GM12878 (cell line): ENCODE results near the gene USP16.
A peak's percentile ranks its signal among the peaks of the same experiment; 100 is the strongest.

ENCODE experiments used
- CTCF ChIP-seq, 3 experiments: IDR thresholded peaks in 2 of 3; conservative IDR thresholded peaks in 1 of 3; 2 replicates each; pipeline ENCODE4 v1.5.1; 2011; ENCODE audit warnings: low read depth in 3 of 3, low read length in 3 of 3, mild to moderate bottlenecking in 3 of 3, control low read depth in 2 of 3, moderate library complexity in 2 of 3, inconsistent platforms in 1 of 3, mixed read lengths in 1 of 3; ENCODE audit not compliant: control insufficient read depth in 2 of 3, insufficient read depth in 1 of 3; ENCODE audit errors: extremely low read depth in 1 of 3
- FOS ChIP-seq: IDR thresholded peaks from 3 replicates; pipeline ENCODE4 v1.6.1; 2011; ENCODE audit warnings: borderline replicate concordance; ENCODE audit not compliant: insufficient read length; ENCODE audit errors: extremely low read depth
- PAX5 ChIP-seq: IDR thresholded peaks from 2 replicates; pipeline ENCODE4 v1.6.1; 2011; ENCODE audit warnings: low read depth, low read length, borderline replicate concordance
- PML ChIP-seq: IDR thresholded peaks from 2 replicates; pipeline ENCODE4 v1.6.1; 2012; ENCODE audit warnings: low read length, inconsistent platforms
- POLR2A ChIP-seq: IDR thresholded peaks from 2 replicates; pipeline ENCODE4 v1.6.1; 2011; ENCODE audit warnings: low read depth, mild to moderate bottlenecking, low read length
- POLR2AphosphoS5 ChIP-seq: IDR thresholded peaks from 2 replicates; pipeline ENCODE4 v1.6.1; 2011; ENCODE audit warnings: mild to moderate bottlenecking, low read length, inconsistent platforms
- RAD21 ChIP-seq: IDR thresholded peaks from 2 replicates; pipeline ENCODE4 v1.6.1; 2011; ENCODE audit warnings: mild to moderate bottlenecking, low read depth, low read length, moderate library complexity; ENCODE audit not compliant: insufficient read depth
- RFX5 ChIP-seq: IDR thresholded peaks from 2 replicates; pipeline ENCODE4 v1.6.1; 2011; ENCODE audit warnings: low read depth, low read length, improper control_type of control experiment
- SMARCA5 ChIP-seq: fragments of 450-650 bp; IDR thresholded peaks from 2 replicates; pipeline ENCODE4 v1.6.1; 2017; ENCODE audit warnings: mild to moderate bottlenecking
- SP1 ChIP-seq: IDR thresholded peaks from one replicate; pipeline ENCODE4 v1.6.1; 2011; ENCODE audit warnings: low read depth, low read length
- SUZ12 ChIP-seq: fragments of 200-600 bp; sonication (generic); IDR thresholded peaks from one replicate; pipeline ENCODE4 v1.6.1; 2018; ENCODE audit warnings: antibody characterized with exemption, mild to moderate bottlenecking; ENCODE audit not compliant: unreplicated experiment
- TARDBP ChIP-seq: IDR thresholded peaks from 2 replicates; pipeline ENCODE4 v1.6.1; 2016; ENCODE audit warnings: borderline replicate concordance

GRCh38 chr21:29030909-29031308 is 6.4 kb downstream of the USP16 start:
- no peak for TF ChIP-seq POLR2A
- TF ChIP-seq FOS, result no peak
- no peak for TF ChIP-seq SUZ12
- TF ChIP-seq RFX5, result no peak
- no peak for TF ChIP-seq PAX5
- TF ChIP-seq TARDBP, result no peak
- no peak for TF ChIP-seq CTCF (IDR thresholded peaks at IDR 0.05 in 2 of 3, conservative IDR thresholded peaks at IDR 0.05 in 1 of 3; ENCODE audit: control insufficient read depth in 2 of 3, extremely low read depth in 1 of 3, insufficient read depth in 1 of 3, low read depth in 3 of 3, low read length in 3 of 3)
- no peak for TF ChIP-seq RAD21
- TF ChIP-seq POLR2AphosphoS5, result 0 out of 2 replicates have a peak, but pooled peaks have one; percentile 37
- TF ChIP-seq SP1, result no peak
- TF ChIP-seq PML, result no peak
- TF ChIP-seq SMARCA5, result no peak
